KBM-7 (cell line): ENCODE measurements around the gene GXYLT2.
"Not testable (repeated sequence)": the region's sequence is repeated elsewhere in the genome, so short reads cannot be mapped to it uniquely, and the experiment has no call there.

Experiments
- DNase-seq: peaks from one replicate; pipeline ENCODE4 v3.0.0-alpha.2; 2015
- in situ Hi-C: fragments of 300-500 bp; cut with MboI; formaldehyde crosslinking; loops from 2 replicates; pipeline ENCODE4 v1.14.3; 2020; ENCODE audit warnings: low sequenced_read_pairs, low pct_unique_long_range_greater_than_20kb, mixed read lengths

GXYLT2 gene

GRCh38 chr3:72924055-72924454, 36.2 kb downstream of the GXYLT2 start:
- peak; percentile 40 for DNase-seq
- in situ Hi-C loops = no loop called here

- DNase-seq, in situ Hi-C loops: not testable (repeated sequence)
Measured at GRCh38 chr3:72928781-72929735, 41.2 kb downstream of the GXYLT2 start.

GRCh38 chr3:72930754-72931153, 42.9 kb downstream of the GXYLT2 start:
- DNase-seq = no peak
- in situ Hi-C loops = no loop called here

GRCh38 chr3:72932416-72932815, 44.6 kb downstream of the GXYLT2 start:
- no peak for DNase-seq
- in situ Hi-C loops = no loop called here

GRCh38 chr3:72938471-72939265, 50.8 kb downstream of the GXYLT2 start:
- in situ Hi-C loops = no loop called here
- DNase-seq = peak; percentile 84

GRCh38 chr3:72941245-72941644, 53.4 kb downstream of the GXYLT2 start:
- no peak for DNase-seq

GRCh38 chr3:72942427-72942826, 54.6 kb downstream of the GXYLT2 start:
- in situ Hi-C loops = no loop called here
- no peak for DNase-seq

More at GRCh38 chr3:72941245-72941644, 53.4 kb downstream of the GXYLT2 start:
- in situ Hi-C loops = no loop called here

- in situ Hi-C loops = no loop called here
- no peak for DNase-seq
Measured at GRCh38 chr3:72944696-72945095, 56.9 kb downstream of the GXYLT2 start.

GRCh38 chr3:72947715-72948490, 60.1 kb downstream of the GXYLT2 start:
- no peak for DNase-seq
- in situ Hi-C loops = no loop called here

- no peak for DNase-seq
- in situ Hi-C loops = no loop called here
Measured at GRCh38 chr3:72949016-72949415, 61.2 kb downstream of the GXYLT2 start.

GRCh38 chr3:72950372-72950771, 62.5 kb downstream of the GXYLT2 start:
- DNase-seq = no peak
- in situ Hi-C loops = no loop called here

- no peak for DNase-seq
- in situ Hi-C loops = no loop called here
Measured at GRCh38 chr3:72950801-72951200, 63.0 kb downstream of the GXYLT2 start.

- in situ Hi-C loops = no loop called here
- no peak for DNase-seq
Measured at GRCh38 chr3:72951259-72951722, 63.4 kb downstream of the GXYLT2 start.

GRCh38 chr3:72953325-72953956, 65.6 kb downstream of the GXYLT2 start:
- in situ Hi-C loops = no loop called here
- DNase-seq = no peak

- in situ Hi-C loops = no loop called here
- no peak for DNase-seq
Measured at GRCh38 chr3:72957297-72957696, 69.5 kb downstream of the GXYLT2 start.

GRCh38 chr3:72959336-72959735, 71.5 kb downstream of the GXYLT2 start:
- no peak for DNase-seq
- in situ Hi-C loops = no loop called here

- in situ Hi-C loops = no loop called here
- no peak for DNase-seq
Measured at GRCh38 chr3:72960812-72961518, 73.1 kb downstream of the GXYLT2 start.

GRCh38 chr3:72961752-72962151, 73.9 kb downstream of the GXYLT2 start:
- in situ Hi-C loops = no loop called here
- DNase-seq = no peak
